Fibroblast of pulmonary artery (primary cell): ENCODE results near the gene SCNN1A.

Experiments used
- DNase-seq: peaks from one replicate; pipeline ENCODE4 v3.0.0-alpha.2; 2010; ENCODE audit warnings: low read depth
- H3K4me3 ChIP-seq: replicated peaks from 2 replicates; pipeline ENCODE4 v1.5.1; 2011; ENCODE audit warnings: low read depth, mild to moderate bottlenecking, control low read depth, low read length, moderate library complexity
- TF ChIP-seq, protein P1 (sequence below): IDR thresholded peaks from 2 replicates; pipeline ENCODE4 v1.5.1; 2011; ENCODE audit warnings: mild to moderate bottlenecking, control low read depth, low read length, inconsistent platforms; ENCODE audit errors: missing control alignments

Gene SCNN1A

GRCh38 chr12:6311822-6312528 is 63.4 kb downstream of the SCNN1A start:
- no peak overlapping the region for H3K4me3 ChIP-seq
- DNase-seq: no peak

GRCh38 chr12:6310771-6311610 is 64.4 kb downstream of the SCNN1A start:
- no peak for DNase-seq
- TF ChIP-seq, protein P1, sequence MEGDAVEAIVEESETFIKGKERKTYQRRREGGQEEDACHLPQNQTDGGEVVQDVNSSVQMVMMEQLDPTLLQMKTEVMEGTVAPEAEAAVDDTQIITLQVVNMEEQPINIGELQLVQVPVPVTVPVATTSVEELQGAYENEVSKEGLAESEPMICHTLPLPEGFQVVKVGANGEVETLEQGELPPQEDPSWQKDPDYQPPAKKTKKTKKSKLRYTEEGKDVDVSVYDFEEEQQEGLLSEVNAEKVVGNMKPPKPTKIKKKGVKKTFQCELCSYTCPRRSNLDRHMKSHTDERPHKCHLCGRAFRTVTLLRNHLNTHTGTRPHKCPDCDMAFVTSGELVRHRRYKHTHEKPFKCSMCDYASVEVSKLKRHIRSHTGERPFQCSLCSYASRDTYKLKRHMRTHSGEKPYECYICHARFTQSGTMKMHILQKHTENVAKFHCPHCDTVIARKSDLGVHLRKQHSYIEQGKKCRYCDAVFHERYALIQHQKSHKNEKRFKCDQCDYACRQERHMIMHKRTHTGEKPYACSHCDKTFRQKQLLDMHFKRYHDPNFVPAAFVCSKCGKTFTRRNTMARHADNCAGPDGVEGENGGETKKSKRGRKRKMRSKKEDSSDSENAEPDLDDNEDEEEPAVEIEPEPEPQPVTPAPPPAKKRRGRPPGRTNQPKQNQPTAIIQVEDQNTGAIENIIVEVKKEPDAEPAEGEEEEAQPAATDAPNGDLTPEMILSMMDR: no peak
- H3K4me3 ChIP-seq: no peak overlapping the region

More at GRCh38 chr12:6311822-6312528, 63.4 kb downstream of the SCNN1A start:
- TF ChIP-seq, protein P1: no peak

DNA sequence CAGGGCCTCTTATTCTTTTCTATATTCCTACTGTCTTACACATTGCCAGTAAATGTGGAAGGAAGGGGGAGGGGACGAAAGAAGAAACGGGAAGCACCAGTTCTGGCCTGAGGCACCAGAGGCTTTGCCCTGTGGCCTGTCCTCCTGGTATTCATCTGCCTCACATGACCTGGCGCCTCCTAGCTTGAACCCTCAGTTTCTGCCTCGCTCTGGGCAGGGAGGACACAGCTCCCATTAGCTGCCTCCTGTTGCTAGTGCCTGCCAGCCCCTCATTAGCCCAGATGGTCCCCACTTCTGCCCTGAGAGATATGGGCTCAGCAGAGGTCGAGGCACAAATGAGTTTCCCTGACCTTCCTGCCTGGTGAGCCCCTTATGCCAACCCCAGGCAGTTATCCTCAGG is 67.8 kb downstream of the SCNN1A start:
- H3K4me3 ChIP-seq: no peak overlapping the region
- TF ChIP-seq, protein P1: no peak
- no peak for DNase-seq

- DNase-seq: no peak
- TF ChIP-seq, protein P1: no peak
- no peak overlapping the region for H3K4me3 ChIP-seq
These were observed 68.7 kb downstream of the SCNN1A start for GRCh38 chr12:6306599-6307220.

DNA sequence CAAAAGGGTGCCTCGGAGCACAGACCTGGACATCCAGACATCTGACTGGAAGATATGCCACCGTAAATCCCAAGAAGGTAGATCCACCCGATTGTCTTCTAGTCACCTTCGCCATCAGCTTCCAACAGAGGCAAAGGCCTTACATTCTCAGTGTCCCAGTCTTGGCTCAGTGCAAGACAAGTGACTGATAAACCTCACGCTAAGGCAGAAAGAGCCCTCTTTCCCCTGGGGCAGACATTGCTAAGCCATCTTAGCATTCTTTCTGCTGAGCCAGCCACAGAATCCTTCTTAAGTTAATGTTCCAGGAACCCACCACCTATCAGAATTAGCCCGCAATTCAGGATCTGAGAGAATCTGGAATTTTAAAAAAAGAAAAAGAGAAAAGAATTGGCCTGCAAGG is 69.2 kb downstream of the SCNN1A start:
- no peak for DNase-seq
- no peak overlapping the region for H3K4me3 ChIP-seq
- TF ChIP-seq, protein P1: no peak

- no peak overlapping the region for H3K4me3 ChIP-seq
- TF ChIP-seq, protein P1: no peak
- no peak for DNase-seq
These were observed 72.3 kb downstream of the SCNN1A start for GRCh38 chr12:6303071-6303470.
